H1 (cell line): Measurements from ENCODE around the gene ASZ1. TPM values are rescaled to one million over a fixed set of nuclear protein-coding genes. Genes with fewer than 3 reads are reported as not detected.

Experiments
- CTCF ChIA-PET: fragments of 300-600 bp; sonication (Branson Sonifier 250); formaldehyde crosslinking; loops from one replicate; lab custom pipeline; 2021; ENCODE audit not compliant: partially characterized antibody; lab: Charles Lee
- POLR2A ChIA-PET: fragments of 300-600 bp; sonication (Branson Sonifier 250); formaldehyde crosslinking; loops from one replicate; lab custom pipeline; 2021; ENCODE audit warnings: inconsistent platforms; ENCODE audit not compliant: partially characterized antibody; lab: Charles Lee
- DNase-seq, 2 experiments: peaks; one replicate each; pipeline versions ENCODE4 v3.0.0 to v3.0.0-alpha.2; 2010 to 2022; ENCODE audit warnings: low spot score in 2 of 2, low read depth in 1 of 2, mixed read lengths in 1 of 2
- FAIRE-seq: peaks from 2 replicates; lab custom pipeline; 2011; peaks lifted over from hg19 to GRCh38; lab: Jason Lieb, UNC
- H2AFZ ChIP-seq: 2 replicates; pipeline ENCODE4 v1.8.1; 2012; ENCODE audit warnings: low read length, inconsistent platforms
- H2AK5ac ChIP-seq: 2 replicates; pipeline ENCODE4 v1.6.1; 2013; ENCODE audit warnings: low read depth, low read length
- H2BK120ac ChIP-seq: replicated peaks from 2 replicates; pipeline ENCODE3; 2013; ENCODE audit warnings: low read depth, low read length, inconsistent platforms
- H2BK12ac ChIP-seq: 2 replicates; pipeline ENCODE4 v1.6.1; 2013; ENCODE audit warnings: low read depth, low read length
- H2BK15ac ChIP-seq: 2 replicates; pipeline ENCODE4 v1.6.1; 2013; ENCODE audit warnings: low read length
- H2BK20ac ChIP-seq: 2 replicates; pipeline ENCODE4 v1.6.1; 2013; ENCODE audit warnings: low read length
- H2BK5ac ChIP-seq: 2 replicates; pipeline ENCODE4 v1.6.1; 2013; ENCODE audit warnings: low read depth, low read length
- H3K14ac ChIP-seq: 2 replicates; pipeline ENCODE4 v1.6.1; 2013; ENCODE audit warnings: inconsistent platforms; ENCODE audit not compliant: insufficient read length
- H3K18ac ChIP-seq: 2 replicates; pipeline ENCODE4 v1.6.1; 2013; ENCODE audit warnings: low read length; ENCODE audit errors: extremely low read depth
- H3K23ac ChIP-seq: 2 replicates; pipeline ENCODE4 v1.6.1; 2013; ENCODE audit warnings: inconsistent platforms; ENCODE audit not compliant: insufficient read length
- H3K23me2 ChIP-seq: 2 replicates; pipeline ENCODE4 v1.6.1; 2013; ENCODE audit warnings: low read depth, low read length
- H3K27ac ChIP-seq: 2 replicates; pipeline ENCODE4 v1.6.1; 2011; ENCODE audit warnings: low read depth, low read length, inconsistent platforms
- H3K27me3 ChIP-seq, 4 experiments: replicated peaks in 1 of 4; 1 replicate in 1 of 4; 2 replicates in 3 of 4; pipeline versions ENCODE4 v1.6.1 to v1.8.1; 2011 to 2013; ENCODE audit warnings: low read length in 3 of 4, mild to moderate bottlenecking in 3 of 4, inconsistent platforms in 2 of 4, mixed read lengths in 2 of 4, moderate library complexity in 1 of 4; ENCODE audit not compliant: control insufficient read depth in 3 of 4, insufficient read depth in 3 of 4; ENCODE audit errors: extremely low read depth in 1 of 4
- H3K36me3 ChIP-seq, 4 experiments: 2 replicates each; pipeline versions ENCODE4 v1.6.1 to v1.8.1; 2011 to 2013; ENCODE audit warnings: mild to moderate bottlenecking in 4 of 4, low read length in 3 of 4, moderate library complexity in 2 of 4, control low read depth in 1 of 4, inconsistent platforms in 1 of 4; ENCODE audit not compliant: insufficient read depth in 4 of 4, control insufficient read depth in 2 of 4
- H3K4ac ChIP-seq: replicated peaks from 2 replicates; pipeline ENCODE3; 2013; ENCODE audit warnings: low read length, low read depth, mixed read lengths, inconsistent platforms; ENCODE audit not compliant: insufficient read length
- H3K4me1 ChIP-seq, 4 experiments: replicated peaks in 1 of 4; 1 replicate in 1 of 4; 2 replicates in 3 of 4; pipeline versions ENCODE4 v1.6.1 to v1.8.1; 2011 to 2013; ENCODE audit warnings: low read length in 3 of 4, inconsistent platforms in 2 of 4, mixed read lengths in 1 of 4; ENCODE audit not compliant: insufficient read depth in 4 of 4, control insufficient read depth in 3 of 4
- H3K4me2 ChIP-seq, 2 experiments: 2 replicates each; pipeline versions ENCODE4 v1.6.1 to v1.8.1; 2011 to 2013; ENCODE audit warnings: low read depth in 2 of 2, low read length in 2 of 2, control low read depth in 1 of 2, inconsistent platforms in 1 of 2, mild to moderate bottlenecking in 1 of 2; ENCODE audit not compliant: insufficient read depth in 1 of 2
- H3K4me3 ChIP-seq, 4 experiments: fragments of 200-600, 300-600 bp in 1 of 4; sonication (generic), shearing (Covaris generic), sonication (Bioruptor Twin) in 1 of 4; 2 replicates each; pipeline versions ENCODE4 v1.5.1 to v1.8.1; 2011 to 2016; ENCODE audit warnings: low read length in 4 of 4, low read depth in 3 of 4, control low read depth in 2 of 4, inconsistent platforms in 2 of 4, mild to moderate bottlenecking in 2 of 4, mixed read lengths in 1 of 4, moderate library complexity in 1 of 4; ENCODE audit not compliant: insufficient read depth in 2 of 4; ENCODE audit errors: extremely low read depth in 1 of 4
- H3K56ac ChIP-seq: replicated peaks from 2 replicates; pipeline ENCODE3; 2013; ENCODE audit warnings: low read depth, mild to moderate bottlenecking, mixed read lengths, low read length, inconsistent platforms; ENCODE audit not compliant: insufficient read length
- H3K79me1 ChIP-seq: 2 replicates; pipeline ENCODE4 v1.6.1; 2013; ENCODE audit warnings: low read depth, low read length, control low read depth
- H3K79me2 ChIP-seq, 2 experiments: 2 replicates each; pipeline versions ENCODE4 v1.6.1 to v1.8.1; 2012 to 2013; ENCODE audit warnings: low read length in 2 of 2, mild to moderate bottlenecking in 2 of 2, inconsistent platforms in 1 of 2; ENCODE audit not compliant: insufficient read depth in 2 of 2, control insufficient read depth in 1 of 2
- H3K9ac ChIP-seq, 4 experiments: replicated peaks in 1 of 4; 1 replicate in 1 of 4; 2 replicates in 3 of 4; pipeline versions ENCODE4 v1.6.1 to v1.8.1; 2011 to 2013; ENCODE audit warnings: low read depth in 3 of 4, low read length in 3 of 4, control low read depth in 2 of 4, mild to moderate bottlenecking in 2 of 4, moderate library complexity in 2 of 4, inconsistent platforms in 1 of 4; ENCODE audit errors: extremely low read depth in 1 of 4
- H3K9me3 ChIP-seq, 2 experiments: 2 replicates each; pipeline versions ENCODE4 v1.6.1 to v1.8.1; 2012 to 2013; ENCODE audit warnings: mild to moderate bottlenecking in 2 of 2, moderate library complexity in 2 of 2, control low read depth in 1 of 2, inconsistent platforms in 1 of 2, low read depth in 1 of 2, low read length in 1 of 2, mixed read lengths in 1 of 2; ENCODE audit not compliant: insufficient read depth in 2 of 2
- H4K20me1 ChIP-seq, 2 experiments: replicated peaks in 1 of 2; 2 replicates each; pipeline versions ENCODE3 to v1.8.1; 2011 to 2013; ENCODE audit warnings: inconsistent platforms in 2 of 2, low read length in 2 of 2, mild to moderate bottlenecking in 1 of 2; ENCODE audit not compliant: insufficient read depth in 2 of 2, control insufficient read depth in 1 of 2
- H4K5ac ChIP-seq: 2 replicates; pipeline ENCODE4 v1.6.1; 2013; ENCODE audit warnings: low read length, low read depth, mixed read lengths, inconsistent platforms; ENCODE audit not compliant: insufficient read length
- H4K8ac ChIP-seq: 2 replicates; pipeline ENCODE4 v1.8.0; 2013; ENCODE audit warnings: mild to moderate bottlenecking, moderate library complexity, low read length, inconsistent platforms; ENCODE audit not compliant: insufficient read depth; ENCODE audit errors: extremely low read depth
- H4K91ac ChIP-seq: replicated peaks from 2 replicates; pipeline ENCODE3; 2013; ENCODE audit warnings: low read length, mixed read lengths, inconsistent platforms; ENCODE audit not compliant: insufficient read length
- ASH2L ChIP-seq: fragments of 200-600, 300-600 bp; sonication (generic); IDR thresholded peaks from one replicate; pipeline ENCODE4 v1.7.1; 2017; ENCODE audit warnings: low read length
- BACH1 ChIP-seq: IDR thresholded peaks from 2 replicates; pipeline ENCODE4 v1.6.1; 2012; ENCODE audit warnings: low read length, improper control_type of control experiment
- CBX8 ChIP-seq: fragments of 300-800, 300-1000 bp; sonication (generic); IDR thresholded peaks from 2 replicates; pipeline ENCODE4 v1.7.1; 2016; ENCODE audit warnings: low read depth, low read length, borderline replicate concordance
- CTBP2 ChIP-seq: IDR thresholded peaks from 2 replicates; pipeline ENCODE4 v1.7.0; 2011; ENCODE audit warnings: borderline replicate concordance, mild to moderate bottlenecking, moderate library complexity, mixed read lengths, low read length; ENCODE audit not compliant: insufficient read depth, insufficient read length
- EZH2 ChIP-seq: fragments of 200-600 bp; sonication (generic); IDR thresholded peaks from 2 replicates; pipeline ENCODE4 v1.7.1; 2012; ENCODE audit warnings: low read depth, mild to moderate bottlenecking, moderate library complexity, low read length, inconsistent platforms; ENCODE audit not compliant: severe bottlenecking
- GABPA ChIP-seq: IDR thresholded peaks from 2 replicates; pipeline ENCODE4 v1.6.1; 2011; ENCODE audit warnings: mild to moderate bottlenecking, low read length, moderate library complexity, borderline replicate concordance; ENCODE audit not compliant: insufficient read depth
- JUND ChIP-seq: IDR thresholded peaks from 2 replicates; pipeline ENCODE4 v1.6.1; 2011; ENCODE audit warnings: mild to moderate bottlenecking, improper control_type of control experiment, low read length
- KDM1A ChIP-seq: fragments of 200-600, 300-600 bp; sonication (generic); IDR thresholded peaks from 2 replicates; pipeline ENCODE4 v1.7.1; 2016; ENCODE audit warnings: mild to moderate bottlenecking, low read length, borderline replicate concordance
- KDM4A ChIP-seq: IDR thresholded peaks from one replicate; pipeline ENCODE4 v1.7.1; 2012; ENCODE audit warnings: low read depth, mild to moderate bottlenecking, moderate library complexity, low read length, inconsistent platforms; ENCODE audit not compliant: severe bottlenecking
- KDM5A ChIP-seq: fragments of 200-600 bp; IDR thresholded peaks from 2 replicates; pipeline ENCODE4 v1.7.1; 2012; ENCODE audit warnings: mild to moderate bottlenecking, low read length, inconsistent platforms, mixed read lengths
- NANOG ChIP-seq: IDR thresholded peaks from 2 replicates; pipeline ENCODE4 v1.6.1; 2011; ENCODE audit warnings: low read length, low read depth, mild to moderate bottlenecking, inconsistent platforms; ENCODE audit not compliant: insufficient read depth, poor library complexity, severe bottlenecking
- NRF1 ChIP-seq: IDR thresholded peaks from 2 replicates; pipeline ENCODE4 v1.6.1; 2011; ENCODE audit warnings: mild to moderate bottlenecking, low read depth, low read length, improper control_type of control experiment
- RFX5 ChIP-seq: IDR thresholded peaks from 2 replicates; pipeline ENCODE4 v1.6.1; 2011; ENCODE audit warnings: low read depth, low read length, improper control_type of control experiment, borderline replicate concordance
- RXRA ChIP-seq: IDR thresholded peaks from 2 replicates; pipeline ENCODE4 v1.6.1; 2011; ENCODE audit warnings: low read depth, mild to moderate bottlenecking, low read length, moderate library complexity; ENCODE audit not compliant: insufficient read depth
- SAP30 ChIP-seq: fragments of 300-600 bp; sonication (generic); IDR thresholded peaks from 2 replicates; pipeline ENCODE4 v1.7.1; 2012; ENCODE audit warnings: low read length, moderate library complexity, mild to moderate bottlenecking, inconsistent platforms; ENCODE audit not compliant: insufficient read depth, insufficient replicate concordance
- SRF ChIP-seq: IDR thresholded peaks from 2 replicates; pipeline ENCODE4 v1.6.1; 2011; ENCODE audit warnings: mild to moderate bottlenecking, low read depth, low read length, moderate library complexity
- polyA plus RNA-seq, 7 experiments: library from polyadenylated mRNA; depleted of rRNA in 3 of 7; stranded (reverse) in 5 of 7; unstranded in 2 of 7; fragments of >200 nt in 5 of 7; fragments of 200-250 nt in 2 of 7; gene quantifications; 1 replicate in 5 of 7; 2 replicates in 1 of 7; 4 replicates in 1 of 7; pipeline versions ENCODE4 v1.2.1 to v1.2.3, GENCODE V29; 2011 to 2013; ENCODE audit warnings: missing spikeins in 2 of 7, mixed read lengths in 2 of 7
- total RNA-seq: library from RNA; stranded (reverse); fragmentation: NEBNext Ultra II Directional; extraction: Animal tissue kit (Norgen Biotek cat#: 25700); gene quantifications from 2 replicates; pipeline ENCODE4 v1.2.1, GENCODE V29; 2021

Gene ASZ1
- total and polyA plus RNA-seq, 2 of the 8 experiments (the other 6 are each of a cell fraction or from before 2014, with no cell fraction given): not detected

- no peak overlapping the region for H4K8ac ChIP-seq
- H3K14ac ChIP-seq: no peak overlapping the region
- no peaks in the 10 kb centered on the region for H3K4me1 ChIP-seq
- H4K5ac ChIP-seq: no peak overlapping the region
- H3K4ac ChIP-seq: no peak overlapping the region
- ChIA-PET POLR2A (no interaction called here), CTCF (interaction anchor here (0.7 to 3.7 kb wide), 19 partner anchors 10 to 689 kb away, joined by 3 to 22 read pairs (median 3); partner anchors contain the start of gene CFTR)
- H2BK120ac ChIP-seq: no peak overlapping the region
- H3K27me3 ChIP-seq: no peaks in the 10 kb centered on the region
- H2BK15ac ChIP-seq: no peak overlapping the region
- H3K79me2 ChIP-seq: no peaks in the 10 kb centered on the region
- H3K56ac ChIP-seq: no peak overlapping the region
- no peak overlapping the region for H3K23ac ChIP-seq
- H2AK5ac ChIP-seq: no peak overlapping the region
- H3K9ac ChIP-seq: no peak overlapping the region
- DNase-seq: no peak
- no peaks in the 10 kb centered on the region for H3K79me1 ChIP-seq
- H3K18ac ChIP-seq: no peak overlapping the region
- no peak overlapping the region for H3K4me2 ChIP-seq
- no peak overlapping the region for H3K27ac ChIP-seq
- no peaks in the 10 kb centered on the region for H3K36me3 ChIP-seq
- no peaks in the 10 kb centered on the region for H4K20me1 ChIP-seq
- no peak overlapping the region for H2BK20ac ChIP-seq
- no peak overlapping the region for H2AFZ ChIP-seq
- no peak overlapping the region for H3K4me3 ChIP-seq
- H4K91ac ChIP-seq: no peak overlapping the region
- no peaks in the 10 kb centered on the region for H3K9me3 ChIP-seq
- no peak overlapping the region for H2BK12ac ChIP-seq
- no peak for FAIRE-seq
- H2BK5ac ChIP-seq: no peak overlapping the region
- H3K23me2 ChIP-seq: no peaks in the 10 kb centered on the region
- no peak for TF ChIP-seq KDM5A
- no peak for TF ChIP-seq NANOG
- TF ChIP-seq BACH1: no peak
- no peak for TF ChIP-seq KDM4A
- TF ChIP-seq EZH2: no peak
- no peak for TF ChIP-seq SAP30
- TF ChIP-seq ASH2L: no peak
- TF ChIP-seq GABPA: no peak
- TF ChIP-seq SRF: no peak
- TF ChIP-seq CTBP2: no peak
- no peak for TF ChIP-seq RFX5
- TF ChIP-seq NRF1: no peak
- TF ChIP-seq RXRA: no peak
- no peak for TF ChIP-seq CBX8
- no peak for TF ChIP-seq JUND
- TF ChIP-seq KDM1A: no peak
These were observed 32.4 kb upstream of the ASZ1 start for GRCh38 chr7:117459735-117460134.
